ENCODE results near the gene CFAP46. TPM values are rescaled to one million over a fixed set of nuclear protein-coding genes. Genes with fewer than 3 reads are reported as not detected.

Gene CFAP46
- total and polyA plus RNA-seq, 4 donors = 0.33 to 0.59 (median 0.42) TPM

GRCh38 chr10:132866601-132867381, 75.6 kb downstream of the CFAP46 start:
- Histone ChIP-seq H3K27me3 (ENCODE audit: control insufficient read depth in 4 of 4, insufficient read depth in 4 of 4, low read length in 3 of 4) (peaks cover 0 to 2% (median under 1%) of the 10 kb centered on the region in 4 donors), H3K9ac (ENCODE audit: low read depth in 1 of 2, low read length in 2 of 2) (no peak overlapping the region), H3K36me3 (ENCODE audit: control insufficient read depth in 4 of 4, insufficient read depth in 3 of 4, low read depth in 1 of 4, low read length in 3 of 4) (no peaks in the 10 kb centered on the region), H3K4me3 (ENCODE audit: low read depth in 1 of 3, low read length in 3 of 3) (no peak overlapping the region), H3K9me3 (ENCODE audit: control insufficient read depth in 4 of 4, low read length in 3 of 4) (peaks cover 0 to 5% (median 1%) of the 10 kb centered on the region in 4 donors), H3K4me1 (ENCODE audit: control insufficient read depth in 4 of 4, insufficient read depth in 4 of 4, low read length in 3 of 4) (peaks cover 0 to 3% (median 0%) of the 10 kb centered on the region in 4 donors), H3K27ac (ENCODE audit: low read depth in 1 of 2, low read length in 2 of 2) (no peak overlapping the region)
- TF ChIP-seq FOXA2 (IDR thresholded peaks at IDR 0.05) (no peak), FOXA1 (IDR thresholded peaks at IDR 0.05) (no peak), ZBTB33 (IDR thresholded peaks at IDR 0.05) (no peak), RAD21 (IDR thresholded peaks at IDR 0.05) (no peak), GABPA (IDR thresholded peaks at IDR 0.05 in 1 of 2, conservative IDR thresholded peaks at IDR 0.05 in 1 of 2) (no peak), NR2F2 (IDR thresholded peaks at IDR 0.05) (no peak), ATF3 (IDR thresholded peaks at IDR 0.05) (no peak), SP1 (IDR thresholded peaks at IDR 0.05) (no peak), JUND (IDR thresholded peaks at IDR 0.05) (no peak), HNF4A (conservative IDR thresholded peaks at IDR 0.05) (no peak), YY1 (IDR thresholded peaks at IDR 0.05) (no peak)
- DNase-seq (ENCODE audit: low spot score) = no peak
- 87% methylated on average over 29 of the region's 29 CpGs for WGBS

- no peak for DNase-seq (ENCODE audit: low spot score)
- peaks cover 0 to 5% (median 1%) of the 10 kb centered on the region in 4 donors for H3K9me3 ChIP-seq (ENCODE audit: control insufficient read depth in 4 of 4, low read length in 3 of 4)
- no peak for TF ChIP-seq GABPA (IDR thresholded peaks at IDR 0.05 in 1 of 2, conservative IDR thresholded peaks at IDR 0.05 in 1 of 2)
- H3K27me3 ChIP-seq (ENCODE audit: control insufficient read depth in 4 of 4, insufficient read depth in 4 of 4, low read length in 3 of 4) = peaks cover 0 to 2% (median under 1%) of the 10 kb centered on the region in 4 donors
- H3K27ac ChIP-seq (ENCODE audit: low read depth in 1 of 2, low read length in 2 of 2) = no peak overlapping the region
- no peak overlapping the region for H3K9ac ChIP-seq (ENCODE audit: low read depth in 1 of 2, low read length in 2 of 2)
- H3K4me1 ChIP-seq (ENCODE audit: control insufficient read depth in 4 of 4, insufficient read depth in 4 of 4, low read length in 3 of 4) = peaks cover 0 to 3% (median 0%) of the 10 kb centered on the region in 4 donors
- H3K36me3 ChIP-seq (ENCODE audit: control insufficient read depth in 4 of 4, insufficient read depth in 3 of 4, low read depth in 1 of 4, low read length in 3 of 4) = no peaks in the 10 kb centered on the region
- WGBS = 90% methylated on average over 28 of the region's 28 CpGs
- H3K4me3 ChIP-seq (ENCODE audit: low read depth in 1 of 3, low read length in 3 of 3) = no peak overlapping the region
Measured at GRCh38 chr10:132865851-132866600, 76.3 kb downstream of the CFAP46 start.

GRCh38 chr10:132865171-132865631, 77.2 kb downstream of the CFAP46 start:
- Histone ChIP-seq H3K27ac (ENCODE audit: low read depth in 1 of 2, low read length in 2 of 2) (no peak overlapping the region), H3K4me1 (ENCODE audit: control insufficient read depth in 4 of 4, insufficient read depth in 4 of 4, low read length in 3 of 4) (peaks cover 0 to 3% (median 0%) of the 10 kb centered on the region in 4 donors), H3K27me3 (ENCODE audit: control insufficient read depth in 4 of 4, insufficient read depth in 4 of 4, low read length in 3 of 4) (peaks cover 0 to 2% (median under 1%) of the 10 kb centered on the region in 4 donors), H3K4me3 (ENCODE audit: low read depth in 1 of 3, low read length in 3 of 3) (no peak overlapping the region), H3K9ac (ENCODE audit: low read depth in 1 of 2, low read length in 2 of 2) (no peak overlapping the region), H3K9me3 (ENCODE audit: control insufficient read depth in 4 of 4, low read length in 3 of 4) (no peaks in the 10 kb centered on the region), H3K36me3 (ENCODE audit: control insufficient read depth in 4 of 4, insufficient read depth in 3 of 4, low read depth in 1 of 4, low read length in 3 of 4) (no peaks in the 10 kb centered on the region)
- TF ChIP-seq EGR1 (IDR thresholded peaks at IDR 0.05; ENCODE audit: low read depth in 2 of 2) (no peak), SP1 (IDR thresholded peaks at IDR 0.05) (no peak), YY1 (IDR thresholded peaks at IDR 0.05) (no peak), ATF3 (IDR thresholded peaks at IDR 0.05) (no peak)
- no peak for DNase-seq (ENCODE audit: low spot score)
- WGBS = 32% methylated on average over 14 of the region's 14 CpGs

All from liver (tissue), 9 donors.